Activated CD8-positive, alpha-beta memory T cell treated with anti-CD3 and anti-CD28 coated beads for 36 hours (primary cell): ENCODE measurements around the gene POLL. TPM values are rescaled to one million over a fixed set of nuclear protein-coding genes. Genes with fewer than 3 reads are reported as not detected.

Source experiments
- CTCF ChIA-PET: fragments of 350-600 bp; sonication (Branson Sonifier 250); formaldehyde crosslinking; loops from one replicate; lab custom pipeline; 2021; ENCODE audit warnings: antibody characterized with exemption; lab: Charles Lee
- POLR2A ChIA-PET: fragments of 350-600 bp; sonication (Branson Sonifier 250); formaldehyde crosslinking; loops from one replicate; lab custom pipeline; 2021; ENCODE audit warnings: antibody characterized with exemption; lab: Charles Lee
- total RNA-seq, 2 experiments: library from RNA; stranded (reverse); gene quantifications; one replicate each; pipeline ENCODE4 v1.2.3, GENCODE V29; 2021

POLL gene
- total RNA-seq, 2 experiments from 2014 or later = 33.5 to 34.5 TPM

GRCh38 chr10:101565936-101566332 lies 22.1 kb downstream of the POLL start:
- CTCF ChIA-PET = no interaction called here
- POLR2A ChIA-PET = no interaction called here

- CTCF ChIA-PET = no interaction called here
Measured at GRCh38 chr10:101565370-101565900, 22.6 kb downstream of the POLL start.

GRCh38 chr10:101564490-101564991 lies 23.5 kb downstream of the POLL start:
- CTCF ChIA-PET = no interaction called here
- POLR2A ChIA-PET = no interaction called here

More at GRCh38 chr10:101565370-101565900, 22.6 kb downstream of the POLL start:
- POLR2A ChIA-PET = no interaction called here

- ChIA-PET POLR2A (no interaction called here), CTCF (no interaction called here)
Measured at GRCh38 chr10:101563497-101564040, 24.5 kb downstream of the POLL start.

- ChIA-PET POLR2A (no interaction called here), CTCF (no interaction called here)
Measured at GRCh38 chr10:101563007-101563406, 25.1 kb downstream of the POLL start.

GRCh38 chr10:101562231-101562630 lies 25.8 kb downstream of the POLL start:
- POLR2A ChIA-PET = no interaction called here
- CTCF ChIA-PET = interaction anchor here (0.7 kb wide), 1 partner anchor 9 kb away, joined by 3 read pairs; no protein-coding TSS in a partner anchor

GRCh38 chr10:101561068-101561915 lies 26.8 kb downstream of the POLL start:
- POLR2A ChIA-PET = no interaction called here
- CTCF ChIA-PET = interaction anchor here (0.7 kb wide), 1 partner anchor 10 kb away, joined by 3 read pairs; no protein-coding TSS in a partner anchor

GRCh38 chr10:101560298-101561067 lies 27.6 kb downstream of the POLL start:
- ChIA-PET CTCF (interaction anchor here (0.6 to 0.7 kb wide), 2 partner anchors 9 to 547 kb away, joined by 3 to 4 read pairs; no protein-coding TSS in a partner anchor), POLR2A (no interaction called here)

GRCh38 chr10:101559596-101560297 lies 28.3 kb downstream of the POLL start:
- ChIA-PET POLR2A (interaction anchor here (1.1 kb wide), 1 partner anchor 9 kb away, joined by 3 read pairs; no protein-coding TSS in a partner anchor), CTCF (interaction anchor here (0.6 to 0.7 kb wide), 2 partner anchors 10 to 546 kb away, joined by 3 to 4 read pairs; no protein-coding TSS in a partner anchor)

GRCh38 chr10:101558671-101559595 lies 29.1 kb downstream of the POLL start:
- POLR2A ChIA-PET = interaction anchor here (0.8 to 1.1 kb wide), 2 partner anchors 8 to 27 kb away, joined by 3 read pairs; no protein-coding TSS in a partner anchor

GRCh38 chr10:101558204-101558603 lies 29.9 kb downstream of the POLL start:
- ChIA-PET POLR2A (interaction anchor here (0.8 kb wide), 1 partner anchor 27 kb away, joined by 3 read pairs; no protein-coding TSS in a partner anchor), CTCF (interaction anchor here (0.6 kb wide), 1 partner anchor 264 kb away, joined by 5 read pairs; no protein-coding TSS in a partner anchor)

More at GRCh38 chr10:101558671-101559595, 29.1 kb downstream of the POLL start:
- CTCF ChIA-PET = interaction anchor here (0.6 kb wide), 1 partner anchor 264 kb away, joined by 5 read pairs; no protein-coding TSS in a partner anchor

- CTCF ChIA-PET = interaction anchor here (0.9 to 1.1 kb wide), 2 partner anchors 11 to 20 kb away, joined by 3 read pairs; no protein-coding TSS in a partner anchor
- POLR2A ChIA-PET = no interaction called here
Measured at GRCh38 chr10:101557541-101557940, 30.5 kb downstream of the POLL start.

- ChIA-PET POLR2A (no interaction called here), CTCF (interaction anchor here (1.3 kb wide), 1 partner anchor 18 kb away, joined by 3 read pairs; no protein-coding TSS in a partner anchor)
Measured at GRCh38 chr10:101552442-101552841, 35.6 kb downstream of the POLL start.

GRCh38 chr10:101550965-101551364 lies 37.1 kb downstream of the POLL start:
- ChIA-PET POLR2A (interaction anchor here (0.8 kb wide), 1 partner anchor 9 kb away, joined by 3 read pairs; no protein-coding TSS in a partner anchor), CTCF (no interaction called here)

- ChIA-PET CTCF (interaction anchor here (0.8 to 1.4 kb wide), 4 partner anchors 24 to 450 kb away, joined by 3 to 5 read pairs (median 4); no protein-coding TSS in a partner anchor), POLR2A (no interaction called here)
Measured at GRCh38 chr10:101545898-101546297, 42.2 kb downstream of the POLL start.

GRCh38 chr10:101538446-101538845 lies 49.6 kb downstream of the POLL start:
- ChIA-PET CTCF (interaction anchor here (1.4 kb wide), 1 partner anchor 19 kb away, joined by 3 read pairs; no protein-coding TSS in a partner anchor), POLR2A (no interaction called here)

GRCh38 chr10:101536800-101537199 lies 51.3 kb downstream of the POLL start:
- ChIA-PET CTCF (interaction anchor here (1.0 to 1.7 kb wide), 2 partner anchors 12 to 34 kb away, joined by 3 to 5 read pairs; no protein-coding TSS in a partner anchor), POLR2A (no interaction called here)
